ENCODE measurements around the gene SMARCD3. TPM values are rescaled to one million over a fixed set of nuclear protein-coding genes. Genes with fewer than 3 reads are reported as not detected.

The SMARCD3 gene
- total and polyA plus RNA-seq, 2 experiments from 2014 or later: 3.3 to 4.0 TPM

GRCh38 chr7:151283302-151283701 is 34.8 kb upstream of the SMARCD3 start (continued):
- TF ChIP-seq ZNF462 (CRISPR knock-in tag; IDR thresholded peaks at IDR 0.05) (no peak), REST (IDR thresholded peaks at IDR 0.05; ENCODE audit: unreplicated experiment) (no peak), EZH2phosphoT487 (IDR thresholded peaks at IDR 0.05; ENCODE audit: unreplicated experiment) (no peak)

GRCh38 chr7:151282111-151282510 is 33.6 kb upstream of the SMARCD3 start:
- no peaks in the 10 kb centered on the region for H3K9me3 Mint-ChIP-seq
- peaks cover 16% of the 10 kb centered on the region for H3K27me3 Mint-ChIP-seq (ENCODE audit: insufficient read depth, low read depth, poor library complexity)
- TF ChIP-seq REST (IDR thresholded peaks at IDR 0.05; ENCODE audit: unreplicated experiment) (no peak), JUNB (IDR thresholded peaks at IDR 0.05; ENCODE audit: unreplicated experiment) (no peak), ZNF331 (CRISPR knock-in tag; IDR thresholded peaks at IDR 0.05; ENCODE audit: low read depth) (no peak), NANOG (IDR thresholded peaks at IDR 0.05; ENCODE audit: borderline replicate concordance) (no peak)

More at GRCh38 chr7:151282111-151282510, 33.6 kb upstream of the SMARCD3 start:
- no peak overlapping the region for H2AFZ ChIP-seq
- no peak overlapping the region for H3K4me2 ChIP-seq
- ATAC-seq: no peak
- H3K4me3 ChIP-seq: no peak overlapping the region
- DNase-seq (ENCODE audit: low spot score): no peak
- H3K79me2 ChIP-seq (replicated peaks; ENCODE audit: insufficient read depth): no peaks in the 10 kb centered on the region
- H3K27me3 ChIP-seq (ENCODE audit: insufficient read depth): peaks cover 10% of the 10 kb centered on the region
- H4K20me1 ChIP-seq (replicated peaks; ENCODE audit: insufficient read depth): no peaks in the 10 kb centered on the region
- H3F3A ChIP-seq (replicated peaks; ENCODE audit: low read depth): no peaks in the 10 kb centered on the region
- no peak overlapping the region for H3K27ac ChIP-seq (ENCODE audit: low read depth)
- Mint-ChIP-seq H3K36me3 (ENCODE audit: low read depth) (no peaks in the 10 kb centered on the region), H3K27ac (no peak overlapping the region), H3K4me1 (peaks cover 20% of the 10 kb centered on the region), H3K4me3 (no peak overlapping the region)
- no peaks in the 10 kb centered on the region for H3K9me2 ChIP-seq (ENCODE audit: insufficient read depth)
- H3K4me1 ChIP-seq (ENCODE audit: insufficient read depth): peaks cover 6% of the 10 kb centered on the region; the same call in 1 of the 2 replicates
- H3K36me3 ChIP-seq (ENCODE audit: insufficient read depth): no peaks in the 10 kb centered on the region

All from GM23338 (cell line).